ENCODE data around the gene TNFRSF21.

DNA sequence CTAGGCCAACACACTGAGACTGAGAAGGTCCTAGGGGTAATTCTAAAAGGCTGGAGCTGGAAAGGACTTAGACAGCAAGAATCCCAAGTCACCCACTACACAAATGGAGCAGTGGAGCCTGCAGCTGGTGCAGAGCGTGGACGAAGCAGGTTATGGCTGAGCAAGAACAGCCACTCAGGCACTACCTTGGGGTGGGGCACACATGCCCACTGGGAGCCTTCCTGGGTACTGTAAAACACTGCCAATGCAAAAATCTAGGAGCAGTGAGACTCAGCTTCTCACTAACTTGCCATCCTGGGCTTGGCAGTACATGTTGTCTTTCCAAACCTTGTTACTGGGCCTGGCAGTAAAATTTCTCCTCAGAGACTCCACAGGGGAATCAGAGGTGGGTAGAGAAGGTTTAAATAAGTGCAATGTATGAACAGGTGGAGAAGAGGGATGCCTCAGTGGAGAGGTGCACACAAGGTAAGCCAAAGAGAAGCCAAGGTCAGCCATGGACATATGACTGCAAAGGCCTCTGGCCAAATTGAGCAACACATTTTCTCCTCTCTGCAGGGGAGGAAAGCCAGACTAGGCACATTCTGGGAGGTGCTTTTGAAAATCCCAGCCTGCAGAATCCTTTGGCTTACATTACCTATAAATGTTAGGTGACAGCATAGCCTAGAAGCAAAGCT is 105.6 kb downstream of the TNFRSF21 start:
- TF ChIP-seq EP300 (IDR thresholded peaks at IDR 0.05): no peak
- TF ChIP-seq, protein P1, sequence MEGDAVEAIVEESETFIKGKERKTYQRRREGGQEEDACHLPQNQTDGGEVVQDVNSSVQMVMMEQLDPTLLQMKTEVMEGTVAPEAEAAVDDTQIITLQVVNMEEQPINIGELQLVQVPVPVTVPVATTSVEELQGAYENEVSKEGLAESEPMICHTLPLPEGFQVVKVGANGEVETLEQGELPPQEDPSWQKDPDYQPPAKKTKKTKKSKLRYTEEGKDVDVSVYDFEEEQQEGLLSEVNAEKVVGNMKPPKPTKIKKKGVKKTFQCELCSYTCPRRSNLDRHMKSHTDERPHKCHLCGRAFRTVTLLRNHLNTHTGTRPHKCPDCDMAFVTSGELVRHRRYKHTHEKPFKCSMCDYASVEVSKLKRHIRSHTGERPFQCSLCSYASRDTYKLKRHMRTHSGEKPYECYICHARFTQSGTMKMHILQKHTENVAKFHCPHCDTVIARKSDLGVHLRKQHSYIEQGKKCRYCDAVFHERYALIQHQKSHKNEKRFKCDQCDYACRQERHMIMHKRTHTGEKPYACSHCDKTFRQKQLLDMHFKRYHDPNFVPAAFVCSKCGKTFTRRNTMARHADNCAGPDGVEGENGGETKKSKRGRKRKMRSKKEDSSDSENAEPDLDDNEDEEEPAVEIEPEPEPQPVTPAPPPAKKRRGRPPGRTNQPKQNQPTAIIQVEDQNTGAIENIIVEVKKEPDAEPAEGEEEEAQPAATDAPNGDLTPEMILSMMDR (IDR thresholded peaks at IDR 0.05): no peak
- TF ChIP-seq POLR2AphosphoS5 (IDR thresholded peaks at IDR 0.05): no peak
